ENCODE measurements around the gene ACKR1. TPM values are rescaled to one million over a fixed set of nuclear protein-coding genes. Genes with fewer than 3 reads are reported as not detected.

The ACKR1 gene
- total RNA-seq, 2 experiments from 2014 or later: not detected

- Mint-ChIP-seq H3K4me1 (ENCODE audit: low read depth) (peaks cover 21% of the 10 kb centered on the region), H3K27me3 (ENCODE audit: low read depth) (peaks cover 57% of the 10 kb centered on the region), H3K36me3 (ENCODE audit: low read depth) (no peaks in the 10 kb centered on the region), H3K4me3 (no peak overlapping the region), H3K27ac (no peak overlapping the region), H3K9me3 (no peaks in the 10 kb centered on the region)
- peak; percentile 74 for DNase-seq
- intact Hi-C loops (cut with micrococcal nuclease): loop anchor here (1.0 to 10.0 kb wide), 4 partner anchors 50 to 796 kb away; no protein-coding TSS in a partner anchor
- CTCF ChIA-PET: interaction anchor here (0.6 to 10.2 kb wide), 16 partner anchors 9 to 681 kb away, joined by 3 to 225 read pairs (median 4); no protein-coding TSS in a partner anchor
These were observed 6.9 kb downstream of the ACKR1 start for GRCh38 chr1:159211331-159212136.

GRCh38 chr1:159212596-159212995, 7.9 kb downstream of the ACKR1 start:
- no peaks in the 10 kb centered on the region for H3K36me3 Mint-ChIP-seq (ENCODE audit: low read depth)
- no peak overlapping the region for H3K4me3 Mint-ChIP-seq
- no peak overlapping the region for H3K27ac Mint-ChIP-seq
- H3K9me3 Mint-ChIP-seq: no peaks in the 10 kb centered on the region
- DNase-seq: no peak
- CTCF ChIA-PET: interaction anchor here (0.7 to 10.2 kb wide), 11 partner anchors 11 to 680 kb away, joined by 3 to 225 read pairs (median 6); no protein-coding TSS in a partner anchor
- intact Hi-C loops (cut with micrococcal nuclease): loop anchor here (5.0 to 10.0 kb wide), 2 partner anchors 582 to 795 kb away; no protein-coding TSS in a partner anchor
- H3K27me3 Mint-ChIP-seq (ENCODE audit: low read depth): peaks cover 57% of the 10 kb centered on the region
- peaks cover 10% of the 10 kb centered on the region for H3K4me1 Mint-ChIP-seq (ENCODE audit: low read depth)

DNA sequence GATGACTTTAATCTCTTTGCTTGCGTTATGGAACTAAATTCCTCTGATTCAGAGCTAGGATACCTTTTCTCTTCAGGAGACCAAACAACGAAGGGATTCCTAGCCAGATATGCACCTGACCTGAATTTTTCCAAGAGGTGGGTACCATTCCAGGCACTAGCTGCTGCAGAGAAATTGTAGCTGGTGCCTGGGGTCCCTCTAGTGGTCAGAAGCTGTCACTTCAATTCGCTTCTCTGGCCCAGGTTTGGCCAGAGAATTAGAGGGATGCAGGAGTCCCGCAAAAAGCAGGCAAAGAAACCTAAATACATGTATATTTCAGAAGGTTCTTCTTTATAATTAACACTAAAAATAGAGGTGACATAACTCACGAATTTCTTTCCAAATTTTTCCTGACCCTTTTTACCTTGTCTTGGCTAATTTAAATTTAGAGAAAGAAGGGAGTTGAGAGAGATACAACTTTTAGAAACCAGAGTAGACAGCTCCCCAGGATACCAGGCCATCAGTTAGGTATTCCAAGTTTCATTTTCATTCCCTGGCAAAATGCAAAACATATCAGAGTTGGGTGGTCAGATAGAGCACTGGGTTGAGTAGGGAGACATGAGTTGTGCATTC, 9.6 kb downstream of the ACKR1 start:
- no peaks in the 10 kb centered on the region for H3K9me3 Mint-ChIP-seq
- peak; percentile 59 for DNase-seq
- H3K4me3 Mint-ChIP-seq: no peak overlapping the region
- H3K27me3 Mint-ChIP-seq (ENCODE audit: low read depth): peaks cover 48% of the 10 kb centered on the region
- no peaks in the 10 kb centered on the region for H3K36me3 Mint-ChIP-seq (ENCODE audit: low read depth)
- intact Hi-C loops (cut with micrococcal nuclease): loop anchor here (1.0 to 10.0 kb wide), 3 partner anchors 82 to 793 kb away; no protein-coding TSS in a partner anchor
- CTCF ChIA-PET: interaction anchor here (0.5 to 10.2 kb wide), 28 partner anchors 8 to 1367 kb away, joined by 3 to 225 read pairs (median 4); partner anchors contain the start of gene AIM2
- peaks cover 2% of the 10 kb centered on the region for H3K4me1 Mint-ChIP-seq (ENCODE audit: low read depth)
- H3K27ac Mint-ChIP-seq: no peak overlapping the region

DNA sequence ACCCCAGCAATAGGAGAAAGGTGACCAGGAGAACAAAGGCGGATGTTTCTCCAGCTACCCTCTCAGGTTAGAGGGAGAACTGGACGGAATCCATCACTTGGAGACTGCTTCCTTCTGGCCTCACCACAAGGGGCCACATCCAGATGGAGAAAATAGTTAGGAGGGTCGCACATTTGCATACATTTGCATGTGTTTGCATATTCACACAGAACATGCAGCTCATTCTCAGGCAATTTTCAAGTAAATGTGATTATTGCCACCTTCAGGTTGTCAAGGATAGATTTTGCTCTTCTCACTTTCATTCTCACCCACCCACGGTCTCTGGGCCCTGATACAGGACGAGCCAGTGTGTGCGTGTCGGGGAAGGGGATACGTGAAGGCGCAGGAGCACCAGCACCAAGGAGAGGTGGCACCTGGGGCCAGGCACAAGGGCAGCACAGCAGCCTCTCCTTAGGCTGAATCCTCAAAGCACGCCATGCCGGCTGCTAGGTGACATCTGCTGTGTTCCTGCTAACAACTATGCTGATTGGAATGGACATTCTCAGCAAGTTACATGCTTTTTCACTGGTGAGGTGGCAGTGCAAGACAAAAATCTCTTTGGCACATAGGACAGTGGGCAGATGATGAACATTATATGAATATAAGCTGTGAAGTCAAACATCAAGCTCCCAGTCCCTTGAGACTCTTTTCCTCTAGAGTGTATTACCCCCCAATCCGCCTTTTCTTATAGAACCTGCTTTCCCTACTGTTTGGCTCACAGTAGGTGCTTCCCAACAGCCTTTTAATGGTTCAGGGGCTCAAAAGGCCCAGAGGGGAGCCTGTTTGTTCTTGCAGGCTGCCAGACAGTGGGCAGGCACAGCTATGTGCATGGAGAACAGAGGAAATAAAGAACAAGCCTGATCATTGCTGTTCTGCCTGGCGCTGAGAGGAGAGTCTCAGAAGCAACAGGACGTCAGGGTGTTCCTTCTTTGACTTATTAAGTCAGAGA, 14.3 kb downstream of the ACKR1 start:
- no peak for DNase-seq
- peaks cover 25% of the 10 kb centered on the region for H3K27me3 Mint-ChIP-seq (ENCODE audit: low read depth)
- no peak overlapping the region for H3K4me3 Mint-ChIP-seq
- CTCF ChIA-PET: interaction anchor here (1.2 kb wide), 1 partner anchor 24 kb away, joined by 4 read pairs; no protein-coding TSS in a partner anchor
- no peaks in the 10 kb centered on the region for H3K36me3 Mint-ChIP-seq (ENCODE audit: low read depth)
- no peaks in the 10 kb centered on the region for H3K9me3 Mint-ChIP-seq
- peaks cover 2% of the 10 kb centered on the region for H3K4me1 Mint-ChIP-seq (ENCODE audit: low read depth)
- no peak overlapping the region for H3K27ac Mint-ChIP-seq
- intact Hi-C loops (cut with micrococcal nuclease): loop anchor here (10.0 kb wide), 1 partner anchor 576 kb away; no protein-coding TSS in a partner anchor

DNA sequence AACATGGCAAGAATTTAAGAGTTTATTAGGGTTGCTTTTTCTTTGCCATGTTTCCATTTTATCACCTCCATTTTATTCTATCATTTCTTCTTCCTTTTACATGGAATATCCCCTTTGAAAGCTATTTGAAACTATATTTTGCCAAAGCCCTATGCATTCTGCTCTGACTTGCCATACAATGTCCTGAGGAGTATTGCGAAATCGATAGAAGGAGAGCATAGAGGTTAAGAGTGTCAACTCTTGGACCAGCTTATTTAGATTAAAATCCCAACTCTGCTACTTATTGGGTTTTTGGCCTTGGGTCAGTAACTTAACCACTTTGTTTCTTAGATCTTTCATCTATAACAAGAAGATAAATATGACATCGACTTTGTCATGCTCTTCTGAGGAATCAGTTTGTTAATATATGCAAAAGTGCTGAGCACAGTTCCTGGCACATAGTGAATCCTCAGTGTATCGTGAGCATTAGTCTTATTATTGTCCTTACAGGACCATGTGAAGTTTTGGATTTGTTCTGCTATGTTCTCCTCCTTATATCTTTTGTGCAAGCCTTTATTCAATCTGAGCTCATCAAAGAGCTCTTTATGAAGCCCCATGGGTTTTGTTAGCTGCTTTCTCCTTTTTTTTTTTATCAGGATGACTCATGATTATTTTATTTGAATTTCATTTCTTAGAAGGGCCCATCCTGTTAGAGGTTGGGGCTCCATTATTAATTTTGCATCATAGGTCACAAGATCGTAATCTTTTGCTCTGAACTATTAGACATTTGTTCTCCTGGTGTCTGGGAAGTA, 17.6 kb downstream of the ACKR1 start:
- H3K4me3 Mint-ChIP-seq: no peak overlapping the region
- no peaks in the 10 kb centered on the region for H3K4me1 Mint-ChIP-seq (ENCODE audit: low read depth)
- no peak overlapping the region for H3K27ac Mint-ChIP-seq
- H3K27me3 Mint-ChIP-seq (ENCODE audit: low read depth): peaks cover 20% of the 10 kb centered on the region
- intact Hi-C loops (cut with micrococcal nuclease): no loop called here
- no peaks in the 10 kb centered on the region for H3K9me3 Mint-ChIP-seq
- DNase-seq: no peak
- no peaks in the 10 kb centered on the region for H3K36me3 Mint-ChIP-seq (ENCODE audit: low read depth)
- CTCF ChIA-PET: interaction anchor here (0.6 to 4.8 kb wide), 3 partner anchors 9 to 614 kb away, joined by 3 to 28 read pairs (median 3); no protein-coding TSS in a partner anchor

DNA sequence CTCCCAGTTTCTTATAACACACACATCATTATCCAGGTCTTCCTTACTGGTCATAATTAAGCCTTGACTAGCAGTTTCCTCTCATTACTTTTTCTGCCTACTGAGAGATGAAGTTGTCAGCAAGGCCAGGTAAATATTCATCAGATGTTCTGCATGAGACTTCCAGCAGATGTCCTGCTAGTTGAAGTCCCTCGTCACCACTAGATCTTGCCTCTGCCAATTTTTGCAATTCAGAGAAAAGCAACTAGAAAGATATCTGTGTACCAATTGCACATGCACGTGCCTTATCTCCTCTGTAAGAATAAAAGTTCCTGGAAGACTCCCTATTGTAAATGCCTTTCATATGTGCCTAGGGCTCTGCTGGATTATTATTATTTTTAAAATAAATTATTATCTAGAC, 18.3 kb downstream of the ACKR1 start:
- no peak for DNase-seq
- no peaks in the 10 kb centered on the region for H3K9me3 Mint-ChIP-seq
- no peak overlapping the region for H3K4me3 Mint-ChIP-seq
- peaks cover 16% of the 10 kb centered on the region for H3K27me3 Mint-ChIP-seq (ENCODE audit: low read depth)
- no peaks in the 10 kb centered on the region for H3K36me3 Mint-ChIP-seq (ENCODE audit: low read depth)
- intact Hi-C loops (cut with micrococcal nuclease): no loop called here
- no peak overlapping the region for H3K27ac Mint-ChIP-seq
- H3K4me1 Mint-ChIP-seq (ENCODE audit: low read depth): no peaks in the 10 kb centered on the region
- CTCF ChIA-PET: interaction anchor here (4.8 kb wide), 1 partner anchor 9 kb away, joined by 28 read pairs; no protein-coding TSS in a partner anchor

- Mint-ChIP-seq H3K27me3 (ENCODE audit: low read depth) (peaks cover 18% of the 10 kb centered on the region), H3K27ac (no peak overlapping the region), H3K4me1 (ENCODE audit: low read depth) (no peaks in the 10 kb centered on the region), H3K36me3 (ENCODE audit: low read depth) (no peaks in the 10 kb centered on the region), H3K9me3 (no peaks in the 10 kb centered on the region), H3K4me3 (no peak overlapping the region)
- intact Hi-C loops (cut with micrococcal nuclease): no loop called here
- DNase-seq: no peak
- CTCF ChIA-PET: interaction anchor here (1.1 to 1.2 kb wide), 2 partner anchors 15 to 96 kb away, joined by 3 read pairs; no protein-coding TSS in a partner anchor
These were observed 23.9 kb downstream of the ACKR1 start for GRCh38 chr1:159228554-159228953.

DNA sequence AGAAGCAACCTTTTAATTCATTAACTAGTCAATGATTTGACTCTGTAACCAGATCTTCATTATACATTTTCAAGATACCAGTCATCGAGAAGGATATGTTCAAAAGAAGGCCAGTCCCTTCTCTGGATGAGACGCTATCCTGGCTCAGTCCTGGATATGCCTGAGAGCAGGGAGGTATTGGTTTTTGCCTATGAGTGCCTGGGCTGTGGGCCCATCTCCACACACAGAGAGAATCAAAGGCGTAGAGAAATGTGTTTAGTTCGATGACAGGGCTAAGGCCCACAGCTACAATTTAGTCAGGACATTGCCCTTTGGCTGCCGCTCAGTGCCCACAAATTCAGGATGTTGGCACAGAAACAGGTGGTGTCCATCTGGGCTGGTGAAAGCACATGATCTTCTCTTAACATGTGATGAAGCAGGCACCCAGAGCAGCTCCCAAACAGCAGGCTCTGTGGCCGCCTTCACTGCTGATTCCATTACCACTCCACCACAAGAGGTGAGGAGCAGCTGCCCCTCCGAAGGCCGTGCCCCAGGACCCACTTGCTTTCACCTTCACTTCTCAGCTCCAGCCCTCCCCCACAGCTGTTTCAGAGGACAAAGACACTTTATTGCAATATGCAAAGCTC, 24.7 kb downstream of the ACKR1 start:
- intact Hi-C loops (cut with micrococcal nuclease): no loop called here
- CTCF ChIA-PET: interaction anchor here (1.2 kb wide), 1 partner anchor 16 kb away, joined by 3 read pairs; no protein-coding TSS in a partner anchor
- H3K9me3 Mint-ChIP-seq: no peaks in the 10 kb centered on the region
- DNase-seq: no peak
- peaks cover 15% of the 10 kb centered on the region for H3K27me3 Mint-ChIP-seq (ENCODE audit: low read depth)
- H3K4me3 Mint-ChIP-seq: no peak overlapping the region
- no peak overlapping the region for H3K27ac Mint-ChIP-seq
- H3K36me3 Mint-ChIP-seq (ENCODE audit: low read depth): no peaks in the 10 kb centered on the region
- no peaks in the 10 kb centered on the region for H3K4me1 Mint-ChIP-seq (ENCODE audit: low read depth)

- no peak for DNase-seq
- CTCF ChIA-PET: no interaction called here
- peaks cover 16% of the 10 kb centered on the region for H3K27me3 Mint-ChIP-seq (ENCODE audit: low read depth)
- intact Hi-C loops (cut with micrococcal nuclease): no loop called here
- no peaks in the 10 kb centered on the region for H3K4me1 Mint-ChIP-seq (ENCODE audit: low read depth)
- H3K27ac Mint-ChIP-seq: no peak overlapping the region
- H3K36me3 Mint-ChIP-seq (ENCODE audit: low read depth): no peaks in the 10 kb centered on the region
- H3K4me3 Mint-ChIP-seq: no peak overlapping the region
- H3K9me3 Mint-ChIP-seq: no peaks in the 10 kb centered on the region
These were observed 25.2 kb downstream of the ACKR1 start for GRCh38 chr1:159229896-159230295.

- peak; percentile 9 for DNase-seq
- Mint-ChIP-seq H3K27me3 (ENCODE audit: low read depth) (peaks cover 15% of the 10 kb centered on the region), H3K27ac (no peak overlapping the region), H3K36me3 (ENCODE audit: low read depth) (no peaks in the 10 kb centered on the region), H3K4me1 (ENCODE audit: low read depth) (peaks cover 2% of the 10 kb centered on the region), H3K4me3 (no peak overlapping the region), H3K9me3 (peaks cover 3% of the 10 kb centered on the region)
- CTCF ChIA-PET: interaction anchor here (0.6 to 0.7 kb wide), 2 partner anchors 26 to 175 kb away, joined by 3 to 4 read pairs; no protein-coding TSS in a partner anchor
- intact Hi-C loops (cut with micrococcal nuclease): no loop called here
These were observed 35.0 kb downstream of the ACKR1 start for GRCh38 chr1:159239551-159240220.
